ENCODE measurements around the gene SHCBP1.

Gene SHCBP1

DNA sequence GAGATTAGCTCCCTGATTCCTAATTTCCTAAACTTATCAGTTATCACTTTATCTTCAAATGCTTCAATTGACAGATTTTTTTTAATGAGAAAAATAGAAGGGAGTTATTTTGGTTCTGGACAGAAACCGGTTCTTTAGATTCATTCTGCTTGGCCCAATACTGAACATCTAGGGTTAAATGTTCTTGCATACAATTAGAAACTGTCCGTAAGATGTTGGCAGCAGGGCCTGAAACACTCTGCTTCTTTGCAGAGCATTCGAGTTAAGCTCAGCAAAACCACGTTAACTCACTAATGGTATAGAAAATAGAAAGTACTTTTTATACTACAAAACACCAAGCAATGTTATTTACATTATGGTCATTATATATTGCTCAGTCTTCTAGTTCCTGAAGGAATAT is 7.2 kb downstream of the SHCBP1 start:
- no peak for DNase-seq (ENCODE audit: low spot score)

DNA sequence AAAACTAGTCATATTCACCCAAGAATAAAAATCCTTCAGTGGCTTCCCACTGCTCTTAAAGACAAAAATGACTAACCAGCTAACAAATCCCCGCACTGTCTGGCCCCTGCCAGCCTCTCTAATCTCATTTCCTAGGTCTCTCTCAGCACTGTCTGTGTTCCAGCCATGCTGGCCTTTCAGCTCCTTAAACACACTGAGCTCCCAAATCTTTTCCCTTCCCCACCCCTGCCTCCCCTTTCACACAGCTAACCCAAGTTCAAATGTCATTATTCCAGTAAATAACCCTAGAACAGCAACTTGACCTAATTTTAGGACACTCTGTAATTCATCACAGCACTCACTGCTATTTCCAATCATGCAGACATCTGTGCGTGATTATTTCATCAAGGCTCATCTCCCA is 7.8 kb downstream of the SHCBP1 start:
- DNase-seq (ENCODE audit: low spot score), result no peak

DNA sequence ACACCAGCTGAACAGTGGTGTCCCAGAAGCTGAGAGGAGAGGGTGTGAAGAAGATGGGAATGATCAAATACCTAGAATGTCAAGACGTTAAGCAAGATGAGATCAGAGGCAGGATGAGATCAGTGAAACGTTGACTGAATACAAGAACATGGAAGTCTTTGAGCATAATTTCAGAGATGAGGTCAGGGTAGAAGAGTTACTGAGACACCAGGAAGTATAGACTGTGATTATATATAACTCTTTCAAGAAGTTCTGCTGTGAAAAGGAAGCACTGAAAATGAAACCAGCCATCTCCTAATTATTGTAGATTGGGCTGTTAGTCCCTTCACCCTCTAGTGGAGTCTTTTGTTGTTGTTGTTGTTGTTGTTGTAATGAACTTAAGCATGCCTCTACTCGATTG is 9.1 kb downstream of the SHCBP1 start:
- no peak for DNase-seq (ENCODE audit: low spot score)

DNA sequence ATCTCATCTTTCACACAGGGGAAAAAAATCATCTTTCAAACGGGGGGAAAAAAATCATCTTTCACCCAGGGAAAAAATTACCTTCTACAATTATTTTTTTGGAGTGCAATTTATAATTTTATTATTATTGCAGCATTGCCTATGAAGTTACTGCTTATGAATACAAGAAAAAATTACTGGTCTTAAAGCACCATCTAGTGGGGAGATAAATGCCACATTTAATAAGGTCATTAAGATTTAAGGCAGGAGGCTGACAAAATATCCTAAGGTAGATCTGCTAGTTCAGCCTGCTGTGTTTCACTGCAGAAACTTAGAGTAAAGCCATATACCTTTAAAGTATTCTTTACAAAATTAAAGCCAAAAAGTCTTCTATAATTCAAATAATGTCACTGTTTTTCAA is 13.7 kb downstream of the SHCBP1 start:
- DNase-seq (ENCODE audit: low spot score), result peak; percentile 45

DNA sequence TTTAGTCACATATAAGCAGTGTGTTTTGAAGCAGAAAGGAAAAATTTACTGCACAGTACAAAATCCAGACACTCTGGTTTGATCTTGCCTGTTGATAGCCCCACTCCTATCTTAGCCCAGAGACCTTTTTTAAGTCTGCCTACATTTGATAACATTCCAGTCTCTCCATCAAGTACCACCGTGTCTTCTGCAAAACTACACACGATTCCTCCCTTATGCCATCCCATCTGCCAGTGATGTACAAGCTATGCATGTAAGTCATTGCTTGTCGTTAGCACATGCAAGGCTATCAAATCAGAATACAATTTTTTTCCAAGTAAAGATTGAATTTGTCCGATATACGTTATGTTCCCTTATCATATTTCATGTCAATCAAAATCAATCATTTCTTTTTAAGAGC is 14.9 kb downstream of the SHCBP1 start:
- DNase-seq (ENCODE audit: low spot score), result no peak

DNA sequence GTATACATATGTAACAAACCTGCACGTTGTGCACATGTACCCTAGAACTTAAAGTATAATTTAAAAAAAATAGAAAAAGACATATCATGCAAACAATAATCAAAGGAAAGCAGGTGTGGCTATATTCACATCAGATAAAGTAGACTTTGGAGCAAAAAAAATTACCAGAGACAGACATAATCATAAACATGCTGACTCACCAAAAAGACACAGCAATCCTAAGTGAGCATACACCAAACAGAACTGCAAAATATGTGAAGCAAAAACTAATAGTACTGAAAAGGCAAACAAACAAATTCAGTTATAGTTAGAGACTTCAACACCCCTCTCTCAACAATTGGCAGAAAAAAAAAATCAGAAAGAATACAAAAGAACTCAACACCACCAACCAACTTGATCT is 29.9 kb downstream of the SHCBP1 start:
- no peak for DNase-seq (ENCODE audit: low spot score)

DNA sequence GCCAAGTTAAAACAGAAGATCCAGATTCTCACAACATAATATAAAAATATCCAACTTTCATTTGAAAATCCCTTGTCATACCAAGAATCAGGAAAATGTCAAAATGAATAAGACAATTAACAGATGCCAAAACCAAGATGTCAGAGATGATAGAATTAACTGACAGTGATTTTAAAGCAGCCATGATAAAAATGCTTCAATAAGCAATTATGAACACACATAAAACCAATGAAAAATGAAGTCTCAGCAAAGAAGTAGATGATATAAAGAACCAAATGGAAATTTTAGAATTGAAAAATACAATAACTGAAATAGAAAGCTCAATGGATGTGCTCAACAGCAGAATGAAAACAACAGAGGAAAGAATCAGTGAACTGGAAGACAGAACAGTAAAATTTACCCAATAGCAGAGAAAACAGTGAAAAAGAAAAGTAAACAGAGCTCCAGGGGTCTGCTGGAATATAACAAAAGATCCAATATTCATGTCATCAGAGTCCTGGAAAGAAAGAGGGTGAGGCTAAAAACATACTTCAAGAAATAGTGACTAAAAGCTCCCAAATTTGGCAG is 35.1 kb downstream of the SHCBP1 start:
- no peak for DNase-seq (ENCODE audit: low spot score)

DNA sequence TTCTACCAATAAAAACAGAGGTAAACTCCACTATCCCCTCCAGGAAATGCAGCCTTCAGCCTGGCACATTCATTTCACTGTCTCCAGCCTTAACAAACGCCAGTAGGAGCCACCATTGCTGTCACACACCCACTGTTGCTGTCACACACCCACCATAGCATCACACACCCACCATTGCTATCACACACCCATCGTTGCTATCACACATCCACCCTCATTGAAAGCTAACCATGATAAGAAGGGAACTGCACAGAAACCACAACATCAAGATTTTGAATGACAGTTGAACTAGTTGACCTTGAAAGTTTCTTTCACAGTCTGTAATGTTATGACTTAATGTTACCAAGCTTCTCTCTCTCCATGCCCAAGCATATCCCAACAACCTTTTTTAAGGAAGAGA is 38.1 kb downstream of the SHCBP1 start:
- DNase-seq (ENCODE audit: low spot score), result no peak

DNA sequence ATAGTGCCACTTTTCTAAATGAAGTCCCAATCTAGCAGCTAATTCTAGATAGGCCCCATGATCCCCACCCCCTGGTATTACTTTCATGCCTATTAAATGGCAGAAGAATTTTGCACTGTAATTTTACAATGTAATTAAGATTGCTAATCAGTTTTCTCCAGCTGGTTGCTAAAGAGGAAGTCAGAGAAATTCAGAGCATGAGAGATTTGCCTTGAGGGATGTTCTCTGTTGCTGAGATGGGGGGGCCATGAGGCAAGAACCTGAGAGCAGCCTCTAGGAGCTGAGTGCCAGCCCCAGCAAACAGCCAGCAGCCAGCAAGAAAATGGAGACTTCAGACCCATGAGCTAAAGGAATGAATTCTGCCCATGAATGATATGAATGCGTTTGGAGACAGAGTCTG is 38.9 kb downstream of the SHCBP1 start:
- DNase-seq (ENCODE audit: low spot score), result no peak

DNA sequence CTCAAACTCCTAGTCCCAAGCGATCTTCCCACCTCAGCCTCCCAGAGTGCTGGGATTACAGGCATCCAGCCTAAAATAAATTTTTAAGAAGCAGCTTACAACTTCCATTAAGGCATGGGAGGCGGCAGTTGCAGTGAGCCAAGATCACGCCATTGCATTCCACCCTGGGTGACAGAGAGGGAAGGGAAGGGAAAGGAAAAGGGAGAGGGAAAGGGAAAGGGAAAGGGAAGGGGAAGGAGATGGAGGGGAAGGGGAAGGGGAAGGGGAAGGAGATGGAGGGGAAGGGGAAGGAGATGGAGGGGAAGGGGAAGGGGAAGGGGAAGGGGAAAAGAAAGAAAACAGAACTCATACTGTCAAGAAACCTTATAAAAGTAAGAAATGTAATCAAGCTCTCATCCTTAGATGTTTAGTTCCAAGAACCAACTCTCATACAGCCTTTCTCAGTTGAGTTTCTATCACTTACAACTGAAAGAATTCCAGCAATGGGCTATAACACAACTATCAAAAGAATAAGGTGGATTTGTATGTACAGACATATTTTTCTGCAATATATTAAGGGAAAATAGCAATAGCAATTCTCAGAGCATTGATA is 43.1 kb downstream of the SHCBP1 start:
- DNase-seq (ENCODE audit: low spot score), result no peak

DNA sequence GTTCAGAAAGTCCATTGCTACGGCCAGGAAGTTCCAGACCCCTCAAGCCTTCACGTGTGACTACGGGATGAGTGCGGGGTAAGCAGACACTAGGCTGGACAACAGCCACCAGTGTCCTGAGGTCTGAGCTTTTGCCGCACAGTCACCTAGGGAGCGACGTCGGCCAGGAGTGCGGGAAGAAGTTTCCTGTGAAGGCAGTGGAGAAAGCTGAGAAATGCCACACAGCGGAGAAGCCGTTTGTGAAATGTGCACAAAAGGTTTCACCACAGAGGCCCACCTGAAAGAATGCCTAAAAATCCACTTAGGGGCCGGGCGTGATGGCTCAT is 47.4 kb downstream of the SHCBP1 start:
- no peak for DNase-seq (ENCODE audit: low spot score)

DNA sequence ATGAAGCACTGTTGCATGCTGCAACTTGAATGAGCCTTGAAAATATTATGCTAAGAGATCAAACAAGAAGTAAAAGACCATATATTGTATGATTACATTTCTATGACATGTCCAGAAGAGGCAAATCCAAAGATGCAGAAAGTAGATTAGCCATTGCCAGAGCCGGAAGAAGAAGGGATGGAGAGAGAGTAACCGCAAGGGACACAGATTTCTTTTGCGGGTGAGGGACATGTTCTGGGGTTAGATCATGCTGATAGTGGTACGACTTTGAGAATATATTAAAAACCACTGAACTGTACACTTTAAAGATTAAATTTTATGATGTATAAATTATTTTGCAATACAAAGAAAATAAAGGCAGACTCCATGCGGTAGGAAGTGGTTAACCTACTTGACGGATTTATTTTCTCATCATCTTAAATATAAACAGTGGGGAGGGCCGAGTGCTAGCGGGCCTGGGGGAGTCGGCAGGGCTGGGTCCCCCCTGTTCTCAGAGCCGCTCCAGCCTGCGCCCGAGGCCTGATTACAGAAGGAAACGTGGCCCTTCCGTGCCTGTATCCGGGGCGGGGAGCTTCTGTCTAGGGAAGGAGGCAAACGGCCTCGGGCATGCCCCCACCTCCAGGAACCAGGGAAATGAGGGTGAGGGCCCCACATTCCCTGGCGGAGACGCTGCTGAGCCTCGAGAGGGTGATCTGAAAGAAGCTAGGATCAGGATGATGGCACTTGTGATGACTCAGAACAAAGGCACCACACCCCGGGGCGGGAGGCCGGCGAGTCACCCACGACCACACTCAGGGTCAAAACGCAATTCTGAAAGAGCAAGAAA is 48.0 kb downstream of the SHCBP1 start:
- DNase-seq (ENCODE audit: low spot score), result no peak

DNA sequence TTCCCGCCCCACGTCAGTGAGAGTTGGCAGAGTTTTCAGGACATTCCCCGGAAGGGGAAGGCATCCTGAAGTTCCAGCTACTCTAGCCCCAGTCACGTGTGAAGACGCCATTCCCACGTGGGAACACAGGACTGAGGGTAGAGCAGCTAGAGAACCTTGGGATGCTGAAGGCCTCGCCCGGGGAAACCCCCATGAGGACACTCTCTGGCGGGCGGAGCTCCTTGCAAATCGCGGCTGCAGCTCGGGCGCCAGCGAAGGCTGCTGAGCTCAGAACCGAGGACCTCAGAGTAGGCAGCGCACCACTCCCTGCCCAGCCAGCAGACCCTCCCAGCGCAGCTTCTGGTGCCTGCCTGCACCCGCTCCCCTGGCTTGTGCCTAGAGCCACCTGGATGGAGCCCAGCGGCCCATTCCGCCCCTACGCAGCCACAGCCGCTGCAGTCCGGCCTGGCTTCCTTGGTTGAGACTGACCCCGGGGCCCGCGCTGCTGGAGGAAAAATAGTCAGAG is 51.9 kb downstream of the SHCBP1 start:
- no peak for DNase-seq (ENCODE audit: low spot score)

DNA sequence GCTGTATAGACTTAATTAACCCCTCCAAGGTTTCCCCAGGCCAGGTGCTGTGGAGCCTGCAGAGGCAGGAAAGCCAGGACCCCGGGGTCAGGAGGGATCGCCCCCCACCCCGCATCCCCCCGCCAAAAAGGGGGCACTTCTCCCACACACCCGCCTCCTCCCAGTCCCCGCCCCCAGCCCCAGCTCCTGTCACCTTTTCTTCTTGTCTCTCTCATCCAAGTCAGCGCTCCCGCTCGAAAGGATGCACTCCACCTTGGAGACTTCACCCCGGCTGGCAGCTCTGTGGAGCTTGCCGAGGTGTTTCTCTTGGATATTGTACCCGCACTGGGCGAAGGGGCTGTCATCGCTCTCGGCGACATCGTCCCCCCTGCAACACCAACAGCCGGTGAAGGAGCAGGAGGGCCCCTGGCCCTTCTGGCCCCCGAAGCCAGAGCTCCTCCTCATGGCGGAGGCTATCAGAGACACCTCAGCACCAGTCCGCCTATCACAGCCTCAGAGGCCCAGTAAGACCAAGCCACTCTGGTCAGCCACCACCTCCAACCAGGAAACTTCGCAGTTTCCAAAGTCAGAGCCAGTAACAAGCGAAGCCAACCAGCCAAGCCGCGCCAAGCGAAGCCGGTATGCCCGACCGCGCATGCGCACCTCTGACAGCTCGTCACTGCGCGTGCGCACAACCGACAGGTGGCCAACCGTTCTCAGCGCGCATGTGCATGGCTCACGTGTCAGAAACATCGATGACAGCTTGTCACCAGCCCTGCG is 52.5 kb downstream of the SHCBP1 start:
- no peak for DNase-seq (ENCODE audit: low spot score)

DNA sequence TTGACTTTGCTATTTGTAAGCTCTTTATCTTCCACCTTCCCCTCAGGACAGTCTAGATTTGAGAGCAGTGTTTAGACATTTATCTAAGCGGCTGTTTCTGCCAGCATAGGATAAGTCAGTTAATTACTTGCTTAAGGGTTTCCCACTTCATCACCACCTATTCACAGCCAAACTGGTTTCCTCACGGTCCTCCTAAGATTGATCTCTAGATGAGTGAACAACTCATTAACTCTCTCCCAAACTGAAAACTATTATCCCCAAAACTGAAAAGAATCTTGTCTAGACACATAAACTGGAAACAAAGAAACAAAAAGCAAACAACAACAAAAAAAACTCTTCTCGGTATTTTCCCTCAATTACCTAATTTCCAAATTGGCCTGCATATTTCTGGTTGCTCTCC is 58.2 kb downstream of the SHCBP1 start:
- no peak for DNase-seq (ENCODE audit: low spot score)

DNA sequence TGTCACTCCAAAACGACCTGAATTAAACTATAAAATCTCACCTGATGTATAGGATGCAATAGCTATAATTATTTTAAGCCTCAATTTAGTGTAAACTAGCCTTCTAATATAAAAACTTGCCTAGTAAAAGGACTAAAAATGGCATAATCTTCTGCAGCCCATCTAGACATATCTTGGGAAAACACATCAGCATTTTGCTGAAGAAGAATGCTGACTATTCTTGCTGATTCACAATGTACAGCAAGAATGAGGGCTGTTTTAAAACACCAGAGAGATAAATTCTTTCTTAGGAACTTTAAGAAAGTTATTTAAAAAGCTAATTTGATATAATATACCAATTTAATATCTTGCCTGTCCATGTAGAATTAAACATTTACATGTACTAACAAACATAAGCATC is 63.2 kb downstream of the SHCBP1 start:
- no peak for DNase-seq (ENCODE audit: low spot score)

DNA sequence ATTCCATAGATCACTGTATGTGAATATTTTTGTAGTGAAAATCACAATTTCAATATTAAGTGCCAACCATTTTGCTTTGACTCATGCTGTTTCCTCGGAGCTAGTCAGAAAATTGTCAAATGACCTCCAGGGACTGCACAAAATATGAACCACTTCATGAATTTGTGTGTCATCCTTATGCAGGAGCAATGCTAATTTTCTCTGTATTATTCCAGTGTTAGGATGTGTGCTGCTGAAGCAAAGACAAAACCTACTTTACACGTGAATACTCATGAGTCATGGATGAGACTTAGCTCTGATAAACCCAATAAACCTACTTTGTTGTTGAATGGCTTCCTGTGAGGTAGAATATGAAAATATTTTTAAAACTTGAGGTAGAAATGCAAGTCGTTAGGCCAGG is 65.2 kb downstream of the SHCBP1 start:
- DNase-seq (ENCODE audit: low spot score), result no peak

DNA sequence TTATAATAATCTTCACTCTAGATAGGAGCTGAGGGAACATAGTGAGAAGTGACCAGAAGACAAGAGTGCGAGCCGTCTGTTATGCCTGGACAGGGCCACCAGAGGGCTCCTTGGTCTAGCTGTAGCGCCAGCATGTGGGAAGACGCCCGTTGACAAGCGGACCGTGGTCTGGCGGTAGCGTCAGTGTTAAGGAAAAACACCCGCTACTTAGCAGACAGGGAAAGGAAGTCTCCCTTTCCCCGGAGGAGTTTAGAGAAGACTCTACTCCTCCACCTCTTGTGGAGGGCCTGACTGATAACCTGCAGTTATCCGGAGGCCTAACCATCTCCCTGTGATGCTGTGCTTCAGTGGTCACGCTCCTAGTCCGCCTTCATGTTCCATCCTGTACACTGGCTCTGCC is 66.7 kb downstream of the SHCBP1 start:
- DNase-seq (ENCODE audit: low spot score), result peak; percentile 68

DNA sequence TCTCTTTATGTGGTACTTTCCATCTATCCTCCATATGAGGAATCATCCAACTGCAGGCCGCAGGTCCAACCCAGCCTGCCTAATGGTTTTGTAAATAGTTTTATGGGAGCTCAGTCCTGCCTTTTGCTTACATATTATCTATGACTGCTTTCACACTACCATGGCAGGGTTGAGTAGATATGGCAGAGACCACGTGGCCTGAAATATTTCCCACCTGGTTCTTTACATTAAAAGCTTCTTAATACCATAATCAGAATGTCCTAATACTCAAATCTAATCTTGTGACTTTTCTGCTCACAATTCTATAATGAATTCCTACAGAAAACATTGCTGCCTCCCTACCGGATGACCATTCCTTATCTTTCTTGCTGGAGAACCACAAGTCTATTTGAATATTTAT is 71.7 kb downstream of the SHCBP1 start:
- DNase-seq (ENCODE audit: low spot score), result no peak

Measured in cerebellar cortex (tissue), 1 donor.